GM06990 (cell line): Measurements from ENCODE around the gene PFKL.

Experiments
- DNase-seq: peaks from one replicate; pipeline ENCODE4 v3.0.0-alpha.2; 2011; ENCODE audit not compliant: insufficient read length; ENCODE audit errors: extremely low read depth
- H3K27me3 ChIP-seq: replicated peaks from 2 replicates; pipeline ENCODE4 v1.6.0; 2011; ENCODE audit warnings: low read length; ENCODE audit not compliant: control insufficient read depth, insufficient read depth
- H3K36me3 ChIP-seq: 2 replicates; pipeline ENCODE4 v1.5.1; 2011; ENCODE audit warnings: low read length; ENCODE audit not compliant: control insufficient read depth, insufficient read depth
- H3K4me3 ChIP-seq: replicated peaks from 2 replicates; pipeline ENCODE4 v1.5.1; 2011; ENCODE audit warnings: low read depth, mild to moderate bottlenecking, control low read depth, low read length
- TF ChIP-seq, protein P1 (sequence below): IDR thresholded peaks from 2 replicates; pipeline ENCODE4 v1.5.1; 2011; ENCODE audit warnings: low read length, control low read depth, mild to moderate bottlenecking, inconsistent platforms; ENCODE audit not compliant: insufficient read depth, poor library complexity, severe bottlenecking

PFKL gene

DNA sequence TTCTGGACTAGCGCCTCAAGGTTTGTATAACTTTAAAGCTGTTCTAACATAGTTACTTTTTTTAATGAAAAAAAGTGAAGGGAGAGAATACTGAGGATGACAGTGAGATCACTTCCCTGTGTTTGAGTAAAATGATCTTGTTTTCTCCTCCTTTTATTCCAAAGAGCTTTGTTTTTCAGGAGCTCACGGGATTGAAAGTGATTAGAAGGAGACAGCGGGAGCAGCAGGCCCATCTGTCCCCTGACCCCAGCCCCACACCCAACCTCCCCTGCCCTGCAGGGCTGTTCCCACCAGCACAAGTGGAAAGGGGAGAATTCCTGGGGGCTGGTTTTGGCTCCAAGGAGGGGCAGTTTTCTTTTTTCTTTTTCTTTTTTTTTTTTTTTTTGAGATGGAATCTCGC lies 36.1 kb upstream of the PFKL start:
- no peak overlapping the region for H3K4me3 ChIP-seq
- TF ChIP-seq, protein P1, sequence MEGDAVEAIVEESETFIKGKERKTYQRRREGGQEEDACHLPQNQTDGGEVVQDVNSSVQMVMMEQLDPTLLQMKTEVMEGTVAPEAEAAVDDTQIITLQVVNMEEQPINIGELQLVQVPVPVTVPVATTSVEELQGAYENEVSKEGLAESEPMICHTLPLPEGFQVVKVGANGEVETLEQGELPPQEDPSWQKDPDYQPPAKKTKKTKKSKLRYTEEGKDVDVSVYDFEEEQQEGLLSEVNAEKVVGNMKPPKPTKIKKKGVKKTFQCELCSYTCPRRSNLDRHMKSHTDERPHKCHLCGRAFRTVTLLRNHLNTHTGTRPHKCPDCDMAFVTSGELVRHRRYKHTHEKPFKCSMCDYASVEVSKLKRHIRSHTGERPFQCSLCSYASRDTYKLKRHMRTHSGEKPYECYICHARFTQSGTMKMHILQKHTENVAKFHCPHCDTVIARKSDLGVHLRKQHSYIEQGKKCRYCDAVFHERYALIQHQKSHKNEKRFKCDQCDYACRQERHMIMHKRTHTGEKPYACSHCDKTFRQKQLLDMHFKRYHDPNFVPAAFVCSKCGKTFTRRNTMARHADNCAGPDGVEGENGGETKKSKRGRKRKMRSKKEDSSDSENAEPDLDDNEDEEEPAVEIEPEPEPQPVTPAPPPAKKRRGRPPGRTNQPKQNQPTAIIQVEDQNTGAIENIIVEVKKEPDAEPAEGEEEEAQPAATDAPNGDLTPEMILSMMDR: no peak
- no peaks in the 10 kb centered on the region for H3K27me3 ChIP-seq
- DNase-seq: no peak
- H3K36me3 ChIP-seq: no peaks in the 10 kb centered on the region

DNA sequence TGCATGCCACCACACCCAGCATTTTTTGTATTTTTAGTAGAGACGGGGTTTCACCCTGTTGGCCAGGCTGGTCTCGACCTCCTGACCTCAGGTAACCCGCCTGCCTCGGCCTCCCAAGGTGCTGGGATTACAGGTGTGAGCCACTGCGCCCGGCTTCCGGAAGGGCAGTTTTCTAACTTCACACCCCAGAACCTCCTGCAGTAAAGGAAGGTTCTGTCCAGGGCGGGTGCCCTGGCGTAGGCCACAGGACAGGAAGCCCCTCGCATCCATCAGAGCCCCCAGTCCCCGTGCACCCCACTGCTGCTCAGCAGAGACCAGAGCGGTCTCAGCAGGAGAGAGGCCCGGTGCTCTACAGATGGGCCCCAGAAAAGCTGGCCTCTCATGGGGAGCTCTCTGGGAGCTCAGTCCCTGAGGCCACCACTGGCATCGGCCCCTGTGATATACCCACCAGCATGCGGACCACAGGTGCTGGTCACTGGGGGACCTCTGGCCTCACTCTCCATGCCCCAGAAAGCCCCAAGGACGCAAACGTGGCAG lies 34.1 kb upstream of the PFKL start:
- no peaks in the 10 kb centered on the region for H3K27me3 ChIP-seq
- DNase-seq: no peak
- no peak overlapping the region for H3K4me3 ChIP-seq
- TF ChIP-seq, protein P1: no peak
- H3K36me3 ChIP-seq: no peaks in the 10 kb centered on the region

DNA sequence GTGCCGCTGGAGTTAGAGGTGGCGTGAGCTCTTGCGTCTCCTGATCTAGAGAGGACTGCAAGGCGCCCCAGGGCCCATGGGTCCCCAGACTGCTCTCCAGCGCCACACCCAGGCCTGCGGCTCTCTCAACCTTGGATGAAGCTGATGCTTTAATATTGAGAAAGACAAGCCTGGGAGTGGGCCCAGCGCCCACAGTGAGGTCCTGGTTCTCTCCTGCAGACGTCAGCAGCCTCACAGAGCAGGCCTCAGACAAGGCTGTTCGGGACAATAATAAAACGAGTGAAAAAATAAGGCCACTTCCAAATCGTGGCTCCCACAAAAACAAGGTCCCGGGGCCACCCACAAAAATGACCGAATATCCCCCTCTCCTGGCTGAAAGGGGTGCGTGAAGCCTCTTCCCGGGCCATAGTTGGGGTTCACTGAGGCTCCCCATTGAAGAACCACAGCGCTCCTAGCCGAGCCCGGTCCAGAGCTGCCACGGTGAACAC lies 32.2 kb upstream of the PFKL start:
- TF ChIP-seq, protein P1: peak; percentile 48
- no peaks in the 10 kb centered on the region; the same call in 1 of the 2 replicates for H3K27me3 ChIP-seq
- H3K4me3 ChIP-seq: no peak overlapping the region
- no peaks in the 10 kb centered on the region for H3K36me3 ChIP-seq
- DNase-seq: peak; percentile 55

DNA sequence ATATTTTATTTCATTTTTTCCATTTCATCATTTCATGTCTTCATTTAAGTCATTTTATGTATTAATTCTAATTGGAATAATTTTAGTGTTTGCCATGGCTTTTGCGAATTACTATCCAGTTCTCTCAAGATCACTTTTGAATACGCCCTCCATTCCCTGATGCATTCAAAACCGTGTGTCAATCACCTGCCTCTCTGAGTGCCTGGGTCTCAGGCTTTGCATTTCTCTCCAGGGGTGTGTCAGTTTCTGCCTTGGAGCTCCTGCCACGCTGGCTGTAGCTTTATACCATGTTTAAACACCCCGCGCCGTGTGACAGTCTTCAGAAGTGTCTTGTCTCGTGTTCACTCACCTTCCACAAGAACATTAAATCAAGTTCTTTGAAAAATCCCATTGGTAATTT lies 30.8 kb upstream of the PFKL start:
- no peak overlapping the region for H3K4me3 ChIP-seq
- no peaks in the 10 kb centered on the region for H3K36me3 ChIP-seq
- TF ChIP-seq, protein P1: no peak
- no peak for DNase-seq
- no peaks in the 10 kb centered on the region; the same call in 1 of the 2 replicates for H3K27me3 ChIP-seq

DNA sequence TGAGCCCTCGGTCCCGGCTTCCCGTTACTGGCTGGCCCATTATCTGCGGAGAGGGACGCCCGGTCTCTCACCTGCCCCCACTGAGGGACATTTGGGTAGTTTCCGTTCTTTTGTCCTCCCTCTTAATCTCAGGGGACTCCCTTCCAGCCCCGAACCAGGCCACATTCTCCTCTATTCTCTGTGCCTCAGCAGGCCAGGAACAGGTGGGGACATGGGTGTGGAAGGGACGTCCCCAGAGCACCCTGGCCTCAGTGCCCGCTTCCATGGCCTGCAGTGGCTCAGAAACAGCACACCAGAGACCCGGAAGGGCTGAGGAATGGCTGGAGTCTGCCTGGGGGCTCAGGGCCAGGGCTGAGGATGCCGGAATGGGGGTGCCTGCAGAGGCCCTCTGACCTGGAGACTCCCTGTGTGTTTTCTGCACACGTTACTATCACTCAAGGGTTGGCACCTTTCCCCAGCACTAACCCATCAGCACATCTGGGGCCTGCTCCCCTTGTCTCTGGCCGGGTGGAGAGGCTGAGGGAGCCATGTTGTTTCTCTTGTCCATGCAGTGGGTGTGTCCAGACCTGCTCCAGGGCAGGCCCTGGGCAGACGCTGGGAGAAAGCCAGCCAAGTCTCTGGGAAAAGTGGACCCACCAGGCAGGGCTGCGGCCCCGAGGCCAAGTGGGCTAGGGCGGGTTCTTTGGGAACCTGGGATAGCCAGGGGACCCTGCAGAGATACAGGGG lies 28.1 kb upstream of the PFKL start:
- TF ChIP-seq, protein P1: no peak
- DNase-seq: no peak
- H3K36me3 ChIP-seq: no peaks in the 10 kb centered on the region
- H3K4me3 ChIP-seq: no peak overlapping the region
- no peaks in the 10 kb centered on the region; the same call in 1 of the 2 replicates for H3K27me3 ChIP-seq
